PC-3 (cell line): ENCODE data around the gene DIP2C. TPM values are rescaled to one million over a fixed set of nuclear protein-coding genes. Genes with fewer than 3 reads are reported as not detected.

Experiments
- ATAC-seq: fragments of 200-7000 bp; cut with Tn5 transposase; 2 replicates; pipeline ENCODE4 v1.9.1; 2020; ENCODE audit warnings: mild to moderate bottlenecking, moderate library complexity
- BruUV-seq: library from RNA; stranded (reverse); fragments of 400-500 nt; replicated peaks from 2 replicates; lab custom pipeline; 2021; lab: Mats Ljungman, UMichigan
- CTCF ChIA-PET: fragments of 300-600 bp; sonication (Branson Sonifier 250); formaldehyde crosslinking; loops from one replicate; lab custom pipeline; 2022; ENCODE audit warnings: antibody characterized with exemption; lab: Charles Lee
- POLR2A ChIA-PET: fragments of 300-600 bp; sonication (Branson Sonifier 250); formaldehyde crosslinking; loops from one replicate; lab custom pipeline; 2022; ENCODE audit warnings: antibody characterized with exemption; ENCODE audit not compliant: unreplicated experiment; lab: Charles Lee
- DNase-seq: peaks from one replicate; pipeline ENCODE4 v3.0.0-alpha.2; 2015
- H2AFZ ChIP-seq: fragments of 300-600 bp; sonication (generic); 2 replicates; pipeline ENCODE4 v1.6.0; 2016; ENCODE audit warnings: antibody characterized with exemption, low read length
- H3F3A ChIP-seq: fragments of 300-600 bp; sonication (generic); one replicate; pipeline ENCODE4 v1.6.0; 2017; ENCODE audit warnings: antibody characterized with exemption, low read length, control low read depth, mild to moderate bottlenecking; ENCODE audit not compliant: unreplicated experiment
- H3K27ac ChIP-seq: fragments of 300-600 bp; sonication (generic); 2 replicates; pipeline ENCODE4 v1.5.1; 2016; ENCODE audit warnings: mild to moderate bottlenecking, low read length
- H3K27me3 ChIP-seq: fragments of 300-600 bp; sonication (generic); 2 replicates; pipeline ENCODE4 v1.6.1; 2016; ENCODE audit warnings: low read length, mixed read lengths
- H3K36me3 ChIP-seq: fragments of 300-600 bp; sonication (generic); 2 replicates; pipeline ENCODE4 v1.6.1; 2016; ENCODE audit warnings: low read depth, mixed run types, low read length, mixed read lengths
- H3K4me1 ChIP-seq: fragments of 300-600 bp; sonication (generic); 2 replicates; pipeline ENCODE4 v1.5.1; 2016; ENCODE audit warnings: low read length; ENCODE audit not compliant: insufficient read depth
- H3K4me2 ChIP-seq: fragments of 300-600 bp; sonication (generic); 2 replicates; pipeline ENCODE4 v1.6.0; 2016; ENCODE audit warnings: low read length
- H3K4me3 ChIP-seq: fragments of 300-600 bp; sonication (generic); 2 replicates; pipeline ENCODE4 v1.5.1; 2016; ENCODE audit warnings: mild to moderate bottlenecking, low read length, mixed read lengths
- H3K79me2 ChIP-seq: fragments of 300-600 bp; sonication (generic); 2 replicates; pipeline ENCODE4 v1.6.1; 2017; ENCODE audit warnings: low read length, mixed read lengths
- H3K9ac ChIP-seq: fragments of 300-600 bp; sonication (generic); 2 replicates; pipeline ENCODE4 v1.6.0; 2016; ENCODE audit warnings: mild to moderate bottlenecking, low read length
- H3K9me2 ChIP-seq: fragments of 300-600 bp; sonication (generic); replicated peaks from 2 replicates; pipeline ENCODE4 v1.6.1; 2016; ENCODE audit warnings: mixed run types, low read length, mixed read lengths
- H3K9me3 ChIP-seq: fragments of 300-600 bp; sonication (generic); 2 replicates; pipeline ENCODE4 v1.6.1; 2016; ENCODE audit warnings: low read length, mixed read lengths
- H4K20me1 ChIP-seq: fragments of 300-600 bp; sonication (generic); 2 replicates; pipeline ENCODE4 v1.6.1; 2016; ENCODE audit warnings: low read length, mixed read lengths
- CTCF ChIP-seq: fragments of 300-600 bp; sonication (generic); conservative IDR thresholded peaks from 2 replicates; pipeline ENCODE4 v1.5.1; 2017; ENCODE audit warnings: antibody characterized with exemption, low read depth, mild to moderate bottlenecking, low read length
- EZH2 ChIP-seq: fragments of 300-600 bp; sonication (generic); IDR thresholded peaks from one replicate; pipeline ENCODE4 v1.6.1; 2017; ENCODE audit warnings: antibody characterized with exemption, mild to moderate bottlenecking, low read length; ENCODE audit not compliant: unreplicated experiment
- EZH2phosphoT487 ChIP-seq: fragments of 300-600 bp; sonication (generic); IDR thresholded peaks from 2 replicates; pipeline ENCODE4 v1.6.1; 2018; ENCODE audit warnings: mild to moderate bottlenecking, antibody characterized with exemption, low read length, borderline replicate concordance
- intact Hi-C: fragments of 100-400 bp; cut with micrococcal nuclease; formaldehyde crosslinking; loops from 2 replicates; pipeline ENCODE4 v1.9.0; 2023
- total RNA-seq: library from RNA; depleted of rRNA; stranded (reverse); fragments of >200 nt; gene quantifications from 2 replicates; pipeline ENCODE4 v1.2.3, GENCODE V29; 2014

The DIP2C gene
- total RNA-seq, 1 experiment from 2014 or later = 3.1 TPM

GRCh38 chr10:668786-669485 lies 20.5 kb downstream of the DIP2C start:
- POLR2A ChIA-PET = no interaction called here
- BruUV-seq = no TSS peak
- no peaks in the 10 kb centered on the region for H4K20me1 ChIP-seq

GRCh38 chr10:667602-668143 lies 21.8 kb downstream of the DIP2C start:
- Histone ChIP-seq H3K27ac (no peak overlapping the region), H3K4me2 (no peak overlapping the region), H3K27me3 (no peaks in the 10 kb centered on the region), H3K4me3 (no peak overlapping the region), H2AFZ (no peak overlapping the region), H3K9me2 (no peaks in the 10 kb centered on the region), H3K9ac (no peak overlapping the region), H4K20me1 (no peaks in the 10 kb centered on the region), H3K36me3 (no peaks in the 10 kb centered on the region), H3F3A (no peaks in the 10 kb centered on the region), H3K4me1 (no peaks in the 10 kb centered on the region), H3K79me2 (peaks cover 11% of the 10 kb centered on the region), H3K9me3 (no peaks in the 10 kb centered on the region)
- intact Hi-C loops = no loop called here
- DNase-seq (no peak), ATAC-seq (no peak)
- no peak for TF ChIP-seq EZH2
- TF ChIP-seq CTCF = no peak
- TF ChIP-seq EZH2phosphoT487 = no peak
- ChIA-PET POLR2A (no interaction called here), CTCF (no interaction called here)
- BruUV-seq = no TSS peak

More at GRCh38 chr10:668786-669485, 20.5 kb downstream of the DIP2C start:
- ATAC-seq = no peak
- DNase-seq = no peak
- Histone ChIP-seq H3K9ac (no peak overlapping the region), H3K9me3 (no peaks in the 10 kb centered on the region), H3K4me1 (no peaks in the 10 kb centered on the region), H3K27ac (no peak overlapping the region), H3K36me3 (no peaks in the 10 kb centered on the region), H3K27me3 (no peaks in the 10 kb centered on the region), H2AFZ (no peak overlapping the region), H3K79me2 (peaks cover 12% of the 10 kb centered on the region), H3K9me2 (no peaks in the 10 kb centered on the region), H3F3A (no peaks in the 10 kb centered on the region), H3K4me2 (no peak overlapping the region), H3K4me3 (no peak overlapping the region)
- CTCF ChIA-PET = no interaction called here
- TF ChIP-seq CTCF (no peak), EZH2 (no peak), EZH2phosphoT487 (no peak)
- intact Hi-C loops = no loop called here

- Histone ChIP-seq H3K4me3 (no peak overlapping the region), H3K79me2 (peaks cover 11% of the 10 kb centered on the region), H3K36me3 (no peaks in the 10 kb centered on the region), H3K9me3 (no peaks in the 10 kb centered on the region), H3K27ac (no peak overlapping the region), H4K20me1 (no peaks in the 10 kb centered on the region), H3K4me1 (no peaks in the 10 kb centered on the region), H3K9ac (no peak overlapping the region), H3F3A (no peaks in the 10 kb centered on the region), H3K4me2 (no peak overlapping the region), H3K9me2 (no peaks in the 10 kb centered on the region), H3K27me3 (no peaks in the 10 kb centered on the region), H2AFZ (no peak overlapping the region)
- CTCF ChIA-PET = no interaction called here
- BruUV-seq = no TSS peak
- POLR2A ChIA-PET = no interaction called here
- TF ChIP-seq EZH2 = no peak
- TF ChIP-seq EZH2phosphoT487 = no peak
- TF ChIP-seq CTCF = no peak
- DNase-seq (no peak), ATAC-seq (no peak)
- intact Hi-C loops = no loop called here
Observed at GRCh38 chr10:667096-667495, 22.4 kb downstream of the DIP2C start.
